Esophagus squamous epithelium (tissue), 5 donors: ENCODE data around the gene RAB29. TPM values are rescaled to one million over a fixed set of nuclear protein-coding genes. Genes with fewer than 3 reads are reported as not detected.

Source experiments
- DNase-seq: peaks from one replicate; lab custom pipeline; 2025; lab: John Stamatoyannopoulos, UW
- H3K27ac ChIP-seq, 4 donors: fragments of 200-600 bp; sonication (generic); one replicate each; pipeline ENCODE4 v1.5.1; 2016 to 2019; ENCODE audit warnings: mild to moderate bottlenecking in 1 of 4
- H3K27me3 ChIP-seq, 4 donors: fragments of 200-600 bp; sonication (generic); 1 replicate in 3 of 4; 2 replicates in 1 of 4; pipeline versions ENCODE4 v1.5.1 to v1.6.0; 2017 to 2021; ENCODE audit warnings: antibody characterized with exemption in 1 of 4
- H3K36me3 ChIP-seq, 3 donors: fragments of 200-600 bp; sonication (generic); one replicate each; pipeline ENCODE4 v1.5.1; 2016 to 2019
- H3K4me1 ChIP-seq, 3 donors: fragments of 200-600 bp; sonication (generic); one replicate each; pipeline ENCODE4 v1.5.1; 2017 to 2019
- H3K4me3 ChIP-seq, 4 donors: fragments of 200-600 bp; sonication (generic); 1 replicate in 3 of 4; 2 replicates in 1 of 4; pipeline ENCODE4 v1.5.1; 2016 to 2019; ENCODE audit warnings: mild to moderate bottlenecking in 2 of 4, moderate library complexity in 1 of 4
- H3K9me3 ChIP-seq, 3 donors: fragments of 200-600 bp; sonication (generic); one replicate each; pipeline ENCODE4 v1.5.1; 2016 to 2019
- POLR2A ChIP-seq, 4 donors: fragments of 450-650 bp; IDR thresholded peaks; one replicate each; pipeline ENCODE4 v1.6.1; 2017; ENCODE audit warnings: antibody characterized with exemption in 4 of 4, mild to moderate bottlenecking in 4 of 4, moderate library complexity in 3 of 4
- WGBS, 2 donors: methylation state at CpG; one replicate each; pipeline ENCODE4 v1.1.5; 2018; 5-methylcytosine and 5-hydroxymethylcytosine counted together
- intact Hi-C: fragments of 100-400 bp; cut with DNase I; formaldehyde crosslinking; loops from one replicate; pipeline ENCODE4 v1.15.0; 2022
- total RNA-seq, 4 donors: library from RNA; depleted of rRNA; stranded (reverse); fragments of >200 nt; gene quantifications; one replicate each; pipeline ENCODE4 v1.1.0, GENCODE V29; 2016
- TF ChIP-seq, protein P1 (sequence below), 6 experiments: fragments of 450-650 bp in 4 of 6; fragments of 200-600 bp in 2 of 6; sonication (generic) in 2 of 6; IDR thresholded peaks; one replicate each; pipeline ENCODE4 v1.5.1; 2016 to 2019; ENCODE audit warnings: antibody characterized with exemption in 6 of 6, mild to moderate bottlenecking in 4 of 6, moderate library complexity in 4 of 6
- donor health status: DM: yes; HTN: yes; CAD: no.

The RAB29 gene
- total RNA-seq, 4 donors from 2014 or later, result 3.0 to 19.3 (median 7.0) TPM

DNA sequence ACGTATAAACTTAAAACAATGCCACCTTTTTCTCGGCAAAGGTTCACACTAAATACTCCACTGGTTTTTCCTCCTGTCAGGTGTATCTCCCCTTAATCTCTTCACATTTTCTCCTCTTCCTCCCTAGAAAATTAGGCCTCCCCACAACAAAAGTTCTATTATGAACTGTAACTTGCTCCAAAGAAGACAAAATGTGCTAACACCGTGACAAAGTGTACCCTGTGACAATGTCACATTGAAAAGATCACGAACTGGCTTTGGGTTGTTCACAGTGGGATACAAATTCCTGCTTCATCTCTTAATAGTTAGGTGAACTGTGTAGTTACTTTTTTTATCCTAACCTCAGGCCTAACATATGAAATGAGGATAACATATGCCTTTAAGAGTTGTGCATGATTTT is 31.3 kb downstream of the RAB29 start:
- H3K4me1 ChIP-seq, result peaks cover 11 to 72% (median 24%) of the 10 kb centered on the region in 3 donors
- TF ChIP-seq, protein P1, sequence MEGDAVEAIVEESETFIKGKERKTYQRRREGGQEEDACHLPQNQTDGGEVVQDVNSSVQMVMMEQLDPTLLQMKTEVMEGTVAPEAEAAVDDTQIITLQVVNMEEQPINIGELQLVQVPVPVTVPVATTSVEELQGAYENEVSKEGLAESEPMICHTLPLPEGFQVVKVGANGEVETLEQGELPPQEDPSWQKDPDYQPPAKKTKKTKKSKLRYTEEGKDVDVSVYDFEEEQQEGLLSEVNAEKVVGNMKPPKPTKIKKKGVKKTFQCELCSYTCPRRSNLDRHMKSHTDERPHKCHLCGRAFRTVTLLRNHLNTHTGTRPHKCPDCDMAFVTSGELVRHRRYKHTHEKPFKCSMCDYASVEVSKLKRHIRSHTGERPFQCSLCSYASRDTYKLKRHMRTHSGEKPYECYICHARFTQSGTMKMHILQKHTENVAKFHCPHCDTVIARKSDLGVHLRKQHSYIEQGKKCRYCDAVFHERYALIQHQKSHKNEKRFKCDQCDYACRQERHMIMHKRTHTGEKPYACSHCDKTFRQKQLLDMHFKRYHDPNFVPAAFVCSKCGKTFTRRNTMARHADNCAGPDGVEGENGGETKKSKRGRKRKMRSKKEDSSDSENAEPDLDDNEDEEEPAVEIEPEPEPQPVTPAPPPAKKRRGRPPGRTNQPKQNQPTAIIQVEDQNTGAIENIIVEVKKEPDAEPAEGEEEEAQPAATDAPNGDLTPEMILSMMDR (IDR thresholded peaks at IDR 0.05), result no peak
- TF ChIP-seq POLR2A (IDR thresholded peaks at IDR 0.05), result no peak
- peaks cover 0 to 13% (median 0%) of the 10 kb centered on the region in 3 donors for H3K36me3 ChIP-seq
- intact Hi-C loops, result no loop called here
- DNase-seq, result no peak
- H3K27me3 ChIP-seq, result no peaks in the 10 kb centered on the region
- H3K27ac ChIP-seq, result no peak overlapping the region
- 46 to 53% methylated on average over 4 of the region's 4 CpGs for WGBS, 2 donors
- H3K9me3 ChIP-seq, result no peaks in the 10 kb centered on the region
- no peak overlapping the region for H3K4me3 ChIP-seq

DNA sequence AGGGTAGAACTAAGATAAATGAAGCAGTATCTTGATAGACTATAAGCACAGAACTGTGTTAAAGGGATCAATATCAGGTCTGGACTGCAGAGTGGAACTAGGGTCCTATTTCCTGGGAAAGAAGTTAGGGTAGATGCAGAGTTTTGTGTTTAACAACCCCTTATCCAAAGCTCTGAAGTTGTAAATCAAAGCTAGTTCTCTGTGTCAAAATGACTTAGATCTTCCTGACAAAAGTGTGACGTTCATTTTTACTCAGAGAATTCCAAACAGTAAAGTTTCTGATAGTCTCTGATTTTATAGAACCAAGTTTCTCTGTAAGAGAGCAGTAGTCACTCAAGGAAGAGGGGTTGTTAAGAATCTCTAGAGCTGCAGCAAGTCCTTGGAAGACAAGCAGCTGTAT is 33.6 kb downstream of the RAB29 start:
- Histone ChIP-seq H3K27ac (no peak overlapping the region), H3K36me3 (peaks cover 0 to 18% (median 0%) of the 10 kb centered on the region in 3 donors), H3K4me1 (peaks cover under 1 to 53% (median 9%) of the 10 kb centered on the region in 3 donors), H3K27me3 (no peaks in the 10 kb centered on the region), H3K9me3 (no peaks in the 10 kb centered on the region), H3K4me3 (no peak overlapping the region)
- TF ChIP-seq, protein P1 (IDR thresholded peaks at IDR 0.05), result no peak
- no peak for TF ChIP-seq POLR2A (IDR thresholded peaks at IDR 0.05)
- intact Hi-C loops, result no loop called here
- DNase-seq, result no peak
- WGBS, 2 donors, result 30 to 79% methylated on average over 1 of the region's 1 CpG

DNA sequence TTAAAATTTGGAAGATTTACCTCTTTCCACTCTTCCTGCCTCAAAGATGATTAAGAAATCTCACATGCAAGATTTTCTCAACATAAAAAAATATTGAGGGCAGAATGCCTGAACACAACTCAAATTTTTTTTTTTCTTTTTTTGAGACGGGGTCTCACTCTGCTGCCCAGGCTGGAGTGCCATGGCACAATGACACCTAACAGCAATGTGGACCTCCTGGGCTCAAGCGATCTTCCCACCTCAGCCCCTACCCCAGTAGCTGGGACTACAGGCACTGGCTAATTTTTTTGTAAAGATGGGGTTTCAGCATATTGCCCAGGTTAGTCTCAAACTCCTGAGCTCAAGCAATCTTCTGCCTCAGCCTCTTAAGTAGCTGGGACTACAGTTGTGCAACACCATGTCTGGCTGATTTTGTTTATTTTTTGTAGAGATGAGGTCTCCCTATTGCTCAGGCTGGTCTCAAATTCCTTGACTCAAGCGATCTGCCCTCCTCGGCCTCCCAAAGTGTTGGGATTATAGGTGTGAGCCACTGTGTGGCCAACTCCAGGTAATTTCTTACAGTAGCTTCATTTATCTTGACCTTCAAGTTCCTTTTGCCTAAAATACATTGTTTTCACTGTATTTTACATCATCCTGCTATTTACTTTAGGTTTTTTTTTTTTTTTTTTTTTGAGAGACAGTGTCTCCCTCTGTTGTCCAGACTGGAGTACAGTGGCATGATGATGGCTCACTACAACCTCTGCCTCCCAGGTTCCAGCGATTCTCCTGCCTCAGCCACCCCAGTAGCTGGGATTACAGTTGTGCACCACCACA is 35.7 kb downstream of the RAB29 start:
- no peaks in the 10 kb centered on the region for H3K27me3 ChIP-seq
- H3K4me3 ChIP-seq, result no peak overlapping the region
- 68 to 70% methylated on average over 5 of the region's 5 CpGs for whole genome bisulfite sequencing, 2 donors
- intact Hi-C loops, result no loop called here
- TF ChIP-seq, protein P1 (IDR thresholded peaks at IDR 0.05), result no peak
- no peak for TF ChIP-seq POLR2A (IDR thresholded peaks at IDR 0.05)
- H3K4me1 ChIP-seq, result peaks cover 0 to 32% (median 3%) of the 10 kb centered on the region in 3 donors
- no peak for DNase-seq
- no peaks in the 10 kb centered on the region for H3K9me3 ChIP-seq
- peaks cover 0 to 26% (median 0%) of the 10 kb centered on the region in 3 donors for H3K36me3 ChIP-seq
- no peak overlapping the region for H3K27ac ChIP-seq

DNA sequence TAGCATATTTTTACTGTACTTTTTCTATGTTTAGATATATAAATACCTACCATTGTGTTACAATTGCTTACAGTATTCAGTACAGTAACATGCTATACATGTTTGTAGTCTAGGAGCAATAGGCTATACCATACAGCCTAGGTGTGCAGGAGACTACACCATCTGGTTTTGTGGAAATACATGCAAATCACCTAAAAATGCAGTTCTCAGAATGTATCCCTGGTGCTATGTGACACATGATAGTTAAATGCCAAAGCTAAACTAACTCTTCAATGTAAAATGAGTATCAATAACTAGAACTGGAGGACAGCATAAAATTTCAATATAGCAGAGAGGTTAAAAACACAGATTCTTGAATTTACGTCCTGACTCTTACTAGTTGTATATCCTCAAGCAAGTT is 40.1 kb downstream of the RAB29 start:
- Histone ChIP-seq H3K36me3 (peaks cover 0 to 23% (median 0%) of the 10 kb centered on the region in 3 donors), H3K27me3 (no peaks in the 10 kb centered on the region), H3K4me1 (peaks cover 0 to 20% (median 0%) of the 10 kb centered on the region in 3 donors), H3K4me3 (no peak overlapping the region), H3K9me3 (no peaks in the 10 kb centered on the region), H3K27ac (no peak overlapping the region)
- TF ChIP-seq, protein P1 (IDR thresholded peaks at IDR 0.05), result no peak
- no peak for TF ChIP-seq POLR2A (IDR thresholded peaks at IDR 0.05)
- intact Hi-C loops, result no loop called here
- no peak for DNase-seq
- WGBS, 2 donors, result 71 to 90% methylated on average over 1 of the region's 1 CpG

DNA sequence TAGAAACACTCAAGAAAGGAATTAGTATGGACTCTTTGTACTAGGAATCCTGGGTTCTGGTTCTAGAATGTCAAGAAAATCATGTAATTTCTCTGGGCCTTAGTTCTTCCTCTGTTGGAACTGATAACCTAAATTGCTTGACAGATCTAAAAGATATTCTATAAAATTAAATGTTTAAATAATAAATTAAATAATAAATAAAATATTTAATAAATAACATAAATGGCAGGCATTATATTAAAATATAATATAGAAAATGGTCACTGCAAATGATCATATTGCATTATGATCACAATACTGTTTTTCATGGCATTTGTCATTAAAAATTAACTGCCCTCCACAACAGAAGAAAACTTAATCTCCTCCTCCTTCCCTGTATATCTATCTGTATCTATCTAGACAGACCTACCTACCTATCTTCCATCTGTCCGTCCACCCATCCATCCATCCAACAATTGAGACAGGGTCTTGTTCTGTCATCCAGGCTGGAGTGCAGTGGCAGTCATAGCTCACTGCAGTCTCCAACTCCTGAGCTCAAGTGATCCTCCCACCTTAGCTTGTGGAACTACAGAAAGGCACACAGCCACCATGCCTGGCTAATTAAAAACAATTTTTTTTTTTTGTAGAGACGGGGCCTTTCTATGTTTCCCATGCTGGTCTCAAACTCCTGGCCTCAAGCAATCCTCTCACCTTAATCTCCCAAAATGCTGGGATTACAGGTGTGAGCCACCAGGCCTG is 41.7 kb downstream of the RAB29 start:
- intact Hi-C loops, result no loop called here
- Histone ChIP-seq H3K9me3 (no peaks in the 10 kb centered on the region), H3K36me3 (peaks cover 0 to 24% (median 6%) of the 10 kb centered on the region in 3 donors), H3K27ac (no peak overlapping the region), H3K4me1 (peaks cover 0 to 15% (median 0%) of the 10 kb centered on the region in 3 donors), H3K4me3 (no peak overlapping the region), H3K27me3 (no peaks in the 10 kb centered on the region)
- DNase-seq, result no peak
- TF ChIP-seq, protein P1 (IDR thresholded peaks at IDR 0.05), result no peak
- WGBS, 2 donors, result 71 to 79% methylated on average over 2 of the region's 2 CpGs
